Lung (tissue), 12 donors: ENCODE data around the gene UBE2V1. TPM values are rescaled to one million over a fixed set of nuclear protein-coding genes. Genes with fewer than 3 reads are reported as not detected.
"Not testable (repeated sequence)": the region's sequence is repeated elsewhere in the genome, so short reads cannot be mapped to it uniquely, and the experiment has no call there.

Experiments
- ATAC-seq: fragments of 200-7000 bp; cut with Tn5 transposase; one replicate; pipeline ENCODE4 v1.9.1; 2020; ENCODE audit warnings: moderate number of reproducible peaks; ENCODE audit not compliant: insufficient read depth, low FRiP score
- DNase-seq, 3 donors: peaks; one replicate each; pipeline ENCODE4 v3.0.0-alpha.2; 2013 to 2017
- H3K27ac ChIP-seq, 2 donors: one replicate each; pipeline ENCODE4 v1.5.1; 2013; ENCODE audit warnings: mild to moderate bottlenecking in 2 of 2, moderate library complexity in 2 of 2, control low read depth in 1 of 2, inconsistent platforms in 1 of 2, low read depth in 1 of 2, low read length in 1 of 2
- H3K27me3 ChIP-seq, 3 donors: one replicate each; pipeline ENCODE4 v1.5.1; 2013; ENCODE audit warnings: low read length in 2 of 3; ENCODE audit not compliant: control insufficient read depth in 3 of 3, insufficient read depth in 3 of 3
- H3K36me3 ChIP-seq, 4 donors: one replicate each; pipeline ENCODE4 v1.5.1; 2013; ENCODE audit warnings: low read length in 4 of 4, mild to moderate bottlenecking in 1 of 4, moderate library complexity in 1 of 4; ENCODE audit not compliant: control insufficient read depth in 4 of 4, insufficient read depth in 4 of 4
- H3K4me1 ChIP-seq, 5 donors: one replicate each; pipeline ENCODE4 v1.5.1; 2013; ENCODE audit warnings: low read length in 5 of 5, mild to moderate bottlenecking in 2 of 5, moderate library complexity in 1 of 5; ENCODE audit not compliant: control insufficient read depth in 5 of 5, insufficient read depth in 5 of 5
- H3K4me3 ChIP-seq: one replicate; pipeline ENCODE4 v1.5.1; 2013; ENCODE audit warnings: mild to moderate bottlenecking, control low read depth, moderate library complexity
- H3K9ac ChIP-seq, 2 donors: one replicate each; pipeline ENCODE4 v1.5.1; 2013; ENCODE audit warnings: low read length in 2 of 2, control low read depth in 1 of 2; ENCODE audit not compliant: insufficient read depth in 1 of 2
- H3K9me3 ChIP-seq, 4 donors: one replicate each; pipeline ENCODE4 v1.5.1; 2013; ENCODE audit warnings: low read length in 3 of 4, mild to moderate bottlenecking in 1 of 4, moderate library complexity in 1 of 4; ENCODE audit not compliant: control insufficient read depth in 4 of 4, insufficient read depth in 3 of 4
- WGBS, 2 donors: extraction: QIAGEN DNeasy Blood & Tissue Kit; methylation state at CpG; one replicate each; pipeline ENCODE4 v1.1.7; 2013; 5-methylcytosine and 5-hydroxymethylcytosine counted together
- polyA plus RNA-seq, 2 donors: library from polyadenylated mRNA; stranded (reverse); fragments of 200-250 nt; gene quantifications; one replicate each; pipeline ENCODE4 v1.2.1, GENCODE V29; 2013
- total RNA-seq, 2 donors: library from RNA; depleted of rRNA in 1 of 2; stranded (reverse); fragments of >200 nt in 1 of 2; gene quantifications; one replicate each; pipeline ENCODE4 v1.2.1, GENCODE V29; 2014 to 2021
- TF ChIP-seq, protein P1 (sequence below): IDR thresholded peaks from 2 replicates; pipeline ENCODE4 v1.5.1; 2012; ENCODE audit warnings: mild to moderate bottlenecking; ENCODE audit errors: control extremely low read depth, extremely low read depth
- donor health status: control.
- donor health status: control.
- donor health status: Bipolar disorder and iron deficiency.
- donor health status: healthy.
- donor health status: DM: yes; HTN: yes; CAD: no.

Gene UBE2V1
- total and polyA plus RNA-seq, 4 donors, result 56.4 to 103 (median 69.2) TPM

DNA sequence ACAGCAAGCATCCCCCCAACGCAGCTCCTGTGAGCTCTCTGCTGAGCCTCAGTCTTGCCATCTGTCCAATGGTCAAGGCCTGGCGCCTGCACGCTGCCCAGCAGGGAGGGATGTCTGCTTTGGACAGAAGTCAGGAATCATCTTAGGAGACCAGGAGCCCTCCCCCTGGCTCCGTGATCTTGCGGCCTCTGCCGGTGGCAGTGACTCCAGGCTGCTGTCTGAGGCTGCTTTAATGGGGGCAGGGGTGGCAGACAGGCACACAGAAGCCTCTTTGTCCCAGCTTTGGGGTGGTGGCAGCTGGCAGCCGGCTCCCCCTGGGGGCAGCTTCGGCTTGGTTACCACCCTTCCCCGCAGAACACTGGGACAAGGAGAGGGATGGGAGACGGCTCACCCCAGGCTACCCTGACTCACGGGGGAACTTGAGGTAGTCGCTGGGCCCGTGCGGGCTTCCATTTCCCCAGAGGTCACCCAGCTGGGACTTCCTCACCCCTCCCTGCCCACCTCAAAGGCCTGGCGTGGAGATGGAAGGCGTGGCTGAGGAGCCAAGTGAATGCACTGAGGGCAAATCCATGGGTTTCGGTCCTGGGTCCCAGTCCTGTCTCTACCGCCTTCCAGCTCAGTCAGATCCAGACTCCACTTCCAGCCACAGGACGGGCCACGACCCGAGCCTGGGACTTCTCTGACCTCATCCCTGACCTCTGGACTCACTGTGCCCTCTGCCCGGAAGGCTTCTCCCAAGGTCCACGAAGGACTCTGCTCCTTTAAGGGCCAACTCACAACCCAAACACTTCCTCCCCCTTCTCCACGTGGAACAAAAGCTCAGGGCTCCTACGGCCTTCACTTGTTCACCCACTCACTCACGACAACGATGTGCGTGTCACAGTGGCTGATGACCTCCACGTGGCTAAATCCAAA, 25.8 kb upstream of the UBE2V1 start:
- peak in 1 of 3 donors; percentile 16 for DNase-seq
- H3K27ac ChIP-seq, result peak overlapping the region; percentile 25 to 29
- peaks cover 0 to 36% (median 13%) of the 10 kb centered on the region in 4 donors for H3K36me3 ChIP-seq
- WGBS, 2 donors, result 79 to 83% methylated on average over 27 to 29 of the region's 29 CpGs
- H3K9me3 ChIP-seq, result no peaks in the 10 kb centered on the region
- H3K27me3 ChIP-seq, result no peaks in the 10 kb centered on the region
- H3K4me1 ChIP-seq, result peaks cover 0 to 30% (median 3%) of the 10 kb centered on the region in 5 donors
- no peak overlapping the region for H3K4me3 ChIP-seq
- TF ChIP-seq, protein P1, sequence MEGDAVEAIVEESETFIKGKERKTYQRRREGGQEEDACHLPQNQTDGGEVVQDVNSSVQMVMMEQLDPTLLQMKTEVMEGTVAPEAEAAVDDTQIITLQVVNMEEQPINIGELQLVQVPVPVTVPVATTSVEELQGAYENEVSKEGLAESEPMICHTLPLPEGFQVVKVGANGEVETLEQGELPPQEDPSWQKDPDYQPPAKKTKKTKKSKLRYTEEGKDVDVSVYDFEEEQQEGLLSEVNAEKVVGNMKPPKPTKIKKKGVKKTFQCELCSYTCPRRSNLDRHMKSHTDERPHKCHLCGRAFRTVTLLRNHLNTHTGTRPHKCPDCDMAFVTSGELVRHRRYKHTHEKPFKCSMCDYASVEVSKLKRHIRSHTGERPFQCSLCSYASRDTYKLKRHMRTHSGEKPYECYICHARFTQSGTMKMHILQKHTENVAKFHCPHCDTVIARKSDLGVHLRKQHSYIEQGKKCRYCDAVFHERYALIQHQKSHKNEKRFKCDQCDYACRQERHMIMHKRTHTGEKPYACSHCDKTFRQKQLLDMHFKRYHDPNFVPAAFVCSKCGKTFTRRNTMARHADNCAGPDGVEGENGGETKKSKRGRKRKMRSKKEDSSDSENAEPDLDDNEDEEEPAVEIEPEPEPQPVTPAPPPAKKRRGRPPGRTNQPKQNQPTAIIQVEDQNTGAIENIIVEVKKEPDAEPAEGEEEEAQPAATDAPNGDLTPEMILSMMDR, result no peak
- ATAC-seq, result no peak
- H3K9ac ChIP-seq, result no peak overlapping the region

- Histone ChIP-seq H3K36me3 (peaks cover 0 to 37% (median 11%) of the 10 kb centered on the region in 4 donors), H3K4me3 (no peak overlapping the region), H3K9ac (no peak overlapping the region), H3K27me3 (no peaks in the 10 kb centered on the region), H3K27ac (peak overlapping the region; percentile 25 to 29), H3K4me1 (peaks cover 0 to 31% (median 3%) of the 10 kb centered on the region in 5 donors), H3K9me3 (no peaks in the 10 kb centered on the region)
- DNase-seq (no peak), ATAC-seq (no peak)
- WGBS, 2 donors, result 78 to 82% methylated on average over 5 of the region's 5 CpGs
- TF ChIP-seq, protein P1, result no peak
Measured at GRCh38 chr20:50138120-50138478, 25.1 kb upstream of the UBE2V1 start.

- not testable (repeated sequence) for H3K4me3 ChIP-seq, ATAC-seq, H3K9ac ChIP-seq, H3K27me3 ChIP-seq, H3K9me3 ChIP-seq
- peak in 2 of 3 donors; percentile 41 to 66 for DNase-seq
- WGBS, 2 donors, result 84 to 88% methylated on average over 13 of the region's 13 CpGs
- H3K4me1 ChIP-seq, result peaks cover 0 to 27% (median 3%) of the 10 kb centered on the region in 5 donors
- H3K36me3 ChIP-seq, result peaks cover 0 to 37% (median 8%) of the 10 kb centered on the region in 4 donors
- peak overlapping the region; percentile 25 to 54 for H3K27ac ChIP-seq
Measured at GRCh38 chr20:50137702-50138101, 24.8 kb upstream of the UBE2V1 start.

DNA sequence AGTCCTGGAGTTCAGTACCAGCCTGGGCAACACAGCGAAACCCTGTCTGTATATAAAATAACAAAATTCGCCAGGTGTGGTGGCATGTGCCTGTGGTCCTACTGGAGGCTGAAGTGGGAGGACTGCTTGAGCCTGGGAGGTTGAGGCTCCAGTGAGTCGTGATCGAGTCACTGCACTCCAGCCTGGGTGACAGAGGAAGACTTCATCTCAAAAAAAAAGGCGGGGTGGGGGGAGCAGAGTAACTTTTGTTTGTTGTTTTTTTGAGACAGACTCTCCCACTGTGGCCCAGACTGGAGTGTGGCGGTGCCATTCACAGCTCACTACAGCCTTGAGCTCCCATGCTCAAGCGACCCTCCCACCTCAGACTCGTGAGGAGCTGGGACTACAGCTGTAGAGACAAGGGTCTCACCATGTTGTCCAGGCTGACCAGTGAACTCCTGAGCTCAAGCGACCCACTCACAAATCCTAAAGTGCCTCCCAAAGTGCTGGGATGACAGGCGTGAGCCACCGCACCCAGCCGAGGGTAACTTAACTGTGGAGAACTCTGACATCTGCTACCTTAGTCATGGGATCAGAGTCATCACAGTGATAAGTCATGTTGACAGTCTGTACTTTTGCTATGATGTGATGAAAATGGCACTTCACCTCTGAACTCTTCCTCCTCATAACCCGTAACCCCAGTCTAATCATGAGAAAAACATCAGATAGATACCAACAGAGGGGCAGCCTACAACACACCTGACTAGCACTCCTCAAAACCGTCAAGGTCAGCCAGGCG, 24.1 kb upstream of the UBE2V1 start:
- DNase-seq, result no peak
- H3K27me3 ChIP-seq, result no peaks in the 10 kb centered on the region
- no peak for ATAC-seq
- WGBS, 2 donors, result 92 to 94% methylated on average over 15 of the region's 15 CpGs
- peaks cover 0 to 36% (median 4%) of the 10 kb centered on the region in 4 donors for H3K36me3 ChIP-seq
- peak overlapping the region; percentile 34 to 54 for H3K27ac ChIP-seq
- H3K9ac ChIP-seq, result no peak overlapping the region
- TF ChIP-seq, protein P1, result no peak
- peaks cover 0 to 26% (median 3%) of the 10 kb centered on the region in 5 donors for H3K4me1 ChIP-seq
- H3K4me3 ChIP-seq, result no peak overlapping the region
- H3K9me3 ChIP-seq, result no peaks in the 10 kb centered on the region

DNA sequence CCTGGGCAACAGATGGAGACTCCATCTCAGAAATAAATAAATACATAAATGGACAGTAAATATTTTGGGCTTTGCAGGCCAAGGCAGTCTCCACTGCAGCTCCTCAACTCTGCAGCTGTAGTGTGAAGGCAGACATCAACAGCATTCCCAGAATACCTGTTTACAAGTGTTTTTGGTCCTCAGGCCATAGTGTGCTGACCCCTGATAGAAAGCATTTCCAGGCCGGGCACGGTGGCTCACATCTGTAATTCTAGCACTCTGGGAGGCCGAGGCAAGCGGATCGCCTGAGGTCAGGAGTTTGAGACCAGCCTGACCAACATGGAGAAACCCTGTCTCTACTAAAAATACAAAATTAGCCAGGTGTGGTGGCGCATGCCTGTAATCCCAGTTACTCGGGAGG, 22.2 kb upstream of the UBE2V1 start:
- not testable (repeated sequence) for H3K9ac ChIP-seq, ATAC-seq, H3K27ac ChIP-seq, H3K27me3 ChIP-seq, DNase-seq, H3K4me3 ChIP-seq, H3K9me3 ChIP-seq
- Histone ChIP-seq H3K36me3 (peaks cover 0 to 33% (median 0%) of the 10 kb centered on the region in 4 donors), H3K4me1 (peaks cover 0 to 15% (median 3%) of the 10 kb centered on the region in 5 donors)
- WGBS, 2 donors, result 89 to 94% methylated on average over 7 of the region's 7 CpGs
